ENCODE results near the gene OVCH2.
"Not testable (repeated sequence)": the region's sequence is repeated elsewhere in the genome, so short reads cannot be mapped to it uniquely, and the experiment has no call there.

DNA sequence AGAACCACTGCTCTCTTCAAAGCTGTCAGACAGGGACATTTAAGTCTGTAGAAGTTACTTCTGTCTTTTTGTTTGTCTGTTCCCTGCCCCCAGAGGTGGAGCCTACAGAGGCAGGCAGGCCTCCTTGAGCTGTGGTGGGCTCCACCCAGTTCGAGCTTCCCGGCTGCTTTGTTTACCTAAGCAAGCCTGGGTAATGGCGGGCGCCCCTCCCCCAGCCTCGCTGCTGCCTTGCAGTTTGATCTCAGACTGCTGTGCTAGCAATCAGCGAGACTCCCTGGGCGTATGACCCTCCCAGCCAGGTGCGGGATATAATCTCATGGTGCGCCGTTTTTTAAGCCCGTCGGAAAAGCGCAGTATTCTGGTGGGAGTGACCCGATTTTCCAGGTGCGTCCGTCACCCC is 42.7 kb downstream of the OVCH2 start:
- not testable (repeated sequence) for TF ChIP-seq POLR2A (IDR thresholded peaks at IDR 0.05; ENCODE audit: low read depth); EP300 (IDR thresholded peaks at IDR 0.05); POLR2AphosphoS5 (IDR thresholded peaks at IDR 0.05)
- TF ChIP-seq, protein P1, sequence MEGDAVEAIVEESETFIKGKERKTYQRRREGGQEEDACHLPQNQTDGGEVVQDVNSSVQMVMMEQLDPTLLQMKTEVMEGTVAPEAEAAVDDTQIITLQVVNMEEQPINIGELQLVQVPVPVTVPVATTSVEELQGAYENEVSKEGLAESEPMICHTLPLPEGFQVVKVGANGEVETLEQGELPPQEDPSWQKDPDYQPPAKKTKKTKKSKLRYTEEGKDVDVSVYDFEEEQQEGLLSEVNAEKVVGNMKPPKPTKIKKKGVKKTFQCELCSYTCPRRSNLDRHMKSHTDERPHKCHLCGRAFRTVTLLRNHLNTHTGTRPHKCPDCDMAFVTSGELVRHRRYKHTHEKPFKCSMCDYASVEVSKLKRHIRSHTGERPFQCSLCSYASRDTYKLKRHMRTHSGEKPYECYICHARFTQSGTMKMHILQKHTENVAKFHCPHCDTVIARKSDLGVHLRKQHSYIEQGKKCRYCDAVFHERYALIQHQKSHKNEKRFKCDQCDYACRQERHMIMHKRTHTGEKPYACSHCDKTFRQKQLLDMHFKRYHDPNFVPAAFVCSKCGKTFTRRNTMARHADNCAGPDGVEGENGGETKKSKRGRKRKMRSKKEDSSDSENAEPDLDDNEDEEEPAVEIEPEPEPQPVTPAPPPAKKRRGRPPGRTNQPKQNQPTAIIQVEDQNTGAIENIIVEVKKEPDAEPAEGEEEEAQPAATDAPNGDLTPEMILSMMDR (IDR thresholded peaks at IDR 0.05), result not testable (repeated sequence)

Data from esophagus muscularis mucosa (tissue), 4 donors.